Adrenal gland (tissue), 19 donors: ENCODE results near the gene NOTCH3. TPM values are rescaled to one million over a fixed set of nuclear protein-coding genes. Genes with fewer than 3 reads are reported as not detected.

Experiments used
- DNase-seq, 7 donors: peaks; one replicate each; pipeline ENCODE4 v3.0.0-alpha.2; 2019 to 2020
- H3K27ac ChIP-seq, 5 donors: fragments of 200-600 bp; sonication (generic) in 4 of 5; 1 replicate in 3 of 5; 2 replicates in 2 of 5; pipeline versions ENCODE4 v1.5.1 to v1.8.0; 2016 to 2020; ENCODE audit warnings: mild to moderate bottlenecking in 1 of 5
- H3K27me3 ChIP-seq: fragments of 200-600 bp; 2 replicates; pipeline ENCODE4 v1.8.0; 2021
- H3K36me3 ChIP-seq, 2 donors: fragments of 200-600 bp; replicated peaks in 1 of 2; 1 replicate in 1 of 2; 2 replicates in 1 of 2; pipeline versions ENCODE4 v1.5.1 to v1.8.0; 2018 to 2022
- H3K4me1 ChIP-seq, 2 donors: fragments of 200-600 bp; replicated peaks in 1 of 2; 1 replicate in 1 of 2; 2 replicates in 1 of 2; pipeline versions ENCODE4 v1.5.1 to v1.8.0; 2018 to 2021
- H3K4me3 ChIP-seq, 4 donors: fragments of 200-600 bp; sonication (generic) in 3 of 4; one replicate each; pipeline ENCODE4 v1.5.1; 2016 to 2018
- H3K9me3 ChIP-seq, 3 donors: fragments of 200-600 bp; sonication (generic) in 1 of 3; replicated peaks in 1 of 3; 1 replicate in 2 of 3; 2 replicates in 1 of 3; pipeline versions ENCODE4 v1.5.1 to v1.8.0; 2016 to 2021
- POLR2A ChIP-seq, 2 donors: fragments of 450-650 bp; IDR thresholded peaks; one replicate each; pipeline ENCODE4 v1.6.1; 2017; ENCODE audit warnings: antibody characterized with exemption in 2 of 2, mild to moderate bottlenecking in 2 of 2, moderate library complexity in 1 of 2
- WGBS, 4 donors: extraction: QIAGEN DNeasy Blood & Tissue Kit in 2 of 4; methylation state at CpG; one replicate each; pipeline versions ENCODE4 v1.1.5 to v1.1.7; 2013 to 2017; 5-methylcytosine and 5-hydroxymethylcytosine counted together
- intact Hi-C, 2 donors: fragments of 100-400 bp; cut with DNase I; formaldehyde crosslinking; loops; one replicate each; pipeline versions ENCODE4 v1.14.1 to v1.15.0; 2022 to 2023
- long read RNA-seq, 10 donors: library from polyadenylated mRNA in 3 of 10; unstranded in 2 of 10; stranded (forward) in 1 of 10; transcript quantifications; one replicate each; pipeline ENCODE4 v2.0.0 and lab custom pipeline, GENCODE V29; 2021 to 2026
- polyA plus RNA-seq, 3 donors: library from polyadenylated mRNA; stranded (reverse); fragments of 200-250 nt in 2 of 3; fragments of 350-450 nt in 1 of 3; fragmentation: Illumina TruSeq in 1 of 3; extraction: RNeasy Lipid Tissue Mini Kit (QIAGEN cat#74804) in 1 of 3; gene quantifications; one replicate each; pipeline ENCODE4 v1.2.3, GENCODE V29; 2013 to 2014
- total RNA-seq, 9 donors: library from RNA; depleted of rRNA in 4 of 9; stranded (reverse); fragments of >200 nt in 4 of 9; fragments of 120-200 nt in 1 of 9; fragmentation: NEBNext Ultra II Directional in 1 of 9; extraction: Animal tissue kit (Norgen Biotek cat#: 25700) in 1 of 9; gene quantifications; one replicate each; pipeline versions ENCODE4 v1.1.0 to v1.2.4, GENCODE V29; 2013 to 2023
- TF ChIP-seq, protein P1 (sequence below), 6 experiments: fragments of 450-650 bp in 4 of 6; fragments of 200-600 bp in 2 of 6; sonication (generic) in 1 of 6; IDR thresholded peaks; 1 replicate in 5 of 6; 2 replicates in 1 of 6; pipeline versions ENCODE4 v1.5.1 to v1.8.0; 2016 to 2021; ENCODE audit warnings: antibody characterized with exemption in 6 of 6, mild to moderate bottlenecking in 2 of 6, moderate library complexity in 1 of 6
- donor health status: healthy with polysubstance abuse.
- donor health status: Bipolar disorder and iron deficiency.
- donor health status: DM: yes; HTN: yes; CAD: no.
- donor health status: DM: no; HTN: no; CAD: no.
- donor health status: DM: no; HTN: no; CAD: no.
- donor health status: DM: yes; HTN: yes; CAD: no.

Gene NOTCH3
- 10 to 100 TPM in 7 of 9 donors, 1 to 10 TPM in 2; 4.4 to 39.3 (median 16.3) TPM for total RNA-seq
- polyA plus RNA-seq, result 1 to 10 TPM; 3.7 to 8.9 (median 6.2) TPM
- long read RNA-seq, donor 1, result 0 reads
- long read RNA-seq, donor 2, result 0 reads
- long read RNA-seq, donor 3, result 0 reads
- long read RNA-seq, donor 4, result 0 reads
- long read RNA-seq, donor 5, full-length matches to known transcripts, result 2 of 13 reads
- long read RNA-seq, donor 5, partial matches to known transcripts, result 5 of 13 reads
- long read RNA-seq, donor 5, other reads (novel, unspliced or antisense), result 6 of 13 reads
- long read RNA-seq, donor 6, partial matches to known transcripts, result 0 of 2 reads
- long read RNA-seq, donor 6, other reads (novel, unspliced or antisense), result 2 of 2 reads
- long read RNA-seq, donor 7, result 0 reads
- long read RNA-seq, donor 8, result 0 reads
- long read RNA-seq, donor 9, result 0 reads
- long read RNA-seq, donor 10, result 0 reads

DNA sequence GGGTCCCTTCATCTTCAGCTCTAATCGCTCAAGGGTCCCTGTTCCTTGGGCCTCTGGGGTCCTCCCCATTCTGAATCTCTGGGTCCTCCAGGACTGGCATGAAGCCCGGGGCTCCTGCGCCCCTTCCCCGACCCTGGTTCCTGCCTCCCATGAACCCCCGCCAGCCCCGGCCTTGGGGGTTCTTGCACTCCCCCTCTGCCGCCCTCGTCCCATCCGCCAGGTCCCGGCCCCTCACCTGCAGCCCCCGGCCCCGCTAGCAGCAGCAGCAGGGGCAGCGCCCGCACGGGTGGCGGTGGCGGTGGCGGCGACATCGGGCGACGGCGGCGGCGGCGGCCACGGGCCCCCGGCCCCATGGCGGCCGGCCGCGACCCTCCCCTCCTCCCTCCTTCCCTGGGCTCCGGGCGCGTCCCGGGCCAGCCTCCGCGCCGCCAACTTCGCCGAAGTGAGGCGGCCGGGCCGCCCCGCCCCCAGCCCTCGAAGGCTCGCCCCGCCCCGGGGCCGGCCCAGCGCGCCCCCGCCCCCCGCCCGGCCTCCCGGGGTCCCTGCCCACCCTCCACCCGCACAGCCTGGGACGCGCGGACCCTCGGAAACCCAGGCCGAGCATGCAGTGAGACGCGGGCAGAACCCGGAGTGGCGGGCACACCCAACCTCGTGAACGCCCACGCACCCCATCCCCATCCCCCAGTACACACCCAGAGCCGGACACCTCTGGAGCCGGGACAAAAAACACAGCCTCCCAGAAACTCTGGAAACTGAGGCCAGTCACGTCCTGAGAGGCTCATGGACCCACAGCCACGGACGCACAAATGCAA, at the start of gene NOTCH3:
TSS of gene NOTCH3 (minus strand) at position 443 of the 812 bp plus-strand sequence. CDS start at position 353, 90 bp downstream.
- TF ChIP-seq, protein P1, sequence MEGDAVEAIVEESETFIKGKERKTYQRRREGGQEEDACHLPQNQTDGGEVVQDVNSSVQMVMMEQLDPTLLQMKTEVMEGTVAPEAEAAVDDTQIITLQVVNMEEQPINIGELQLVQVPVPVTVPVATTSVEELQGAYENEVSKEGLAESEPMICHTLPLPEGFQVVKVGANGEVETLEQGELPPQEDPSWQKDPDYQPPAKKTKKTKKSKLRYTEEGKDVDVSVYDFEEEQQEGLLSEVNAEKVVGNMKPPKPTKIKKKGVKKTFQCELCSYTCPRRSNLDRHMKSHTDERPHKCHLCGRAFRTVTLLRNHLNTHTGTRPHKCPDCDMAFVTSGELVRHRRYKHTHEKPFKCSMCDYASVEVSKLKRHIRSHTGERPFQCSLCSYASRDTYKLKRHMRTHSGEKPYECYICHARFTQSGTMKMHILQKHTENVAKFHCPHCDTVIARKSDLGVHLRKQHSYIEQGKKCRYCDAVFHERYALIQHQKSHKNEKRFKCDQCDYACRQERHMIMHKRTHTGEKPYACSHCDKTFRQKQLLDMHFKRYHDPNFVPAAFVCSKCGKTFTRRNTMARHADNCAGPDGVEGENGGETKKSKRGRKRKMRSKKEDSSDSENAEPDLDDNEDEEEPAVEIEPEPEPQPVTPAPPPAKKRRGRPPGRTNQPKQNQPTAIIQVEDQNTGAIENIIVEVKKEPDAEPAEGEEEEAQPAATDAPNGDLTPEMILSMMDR (IDR thresholded peaks at IDR 0.05), result no peak
- no peak for TF ChIP-seq POLR2A (IDR thresholded peaks at IDR 0.05)
- intact Hi-C loops, result no loop called here
- no peaks in the 10 kb centered on the region for H3K9me3 ChIP-seq
- WGBS, 4 donors, result 0 to 30% (median 4%) methylated on average over 2 to 68 of the region's 74 CpGs
- peaks cover 4 to 5% of the 10 kb centered on the region in 2 donors for H3K4me1 ChIP-seq
- H3K27ac ChIP-seq, result peak within 1 kb of the TSS in 2 of 5 donors; percentile 21 to 52
- peak within 1 kb of the TSS in 1 of 4 donors; percentile 58 for H3K4me3 ChIP-seq
- DNase-seq, result no peak
- H3K36me3 ChIP-seq, result no peaks in the 10 kb centered on the region
- H3K27me3 ChIP-seq, result peaks cover 31% of the 10 kb centered on the region

DNA sequence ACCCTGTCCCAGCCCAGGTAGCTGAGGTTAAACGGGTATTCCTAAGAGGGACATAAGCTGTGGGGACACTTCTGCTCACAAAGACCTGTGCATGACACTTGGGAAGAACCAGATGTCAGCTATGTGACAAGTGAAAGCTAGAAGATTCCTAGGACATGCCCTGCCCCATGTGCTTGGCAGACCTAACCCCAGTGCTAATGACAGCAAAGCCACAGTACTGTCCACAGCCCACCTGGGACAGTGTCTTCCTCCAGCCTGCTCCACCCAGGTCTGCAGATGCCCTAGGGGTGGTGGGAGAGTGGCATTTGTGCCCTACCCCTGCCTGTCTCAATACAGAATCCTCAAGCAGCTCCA, 49.8 kb upstream of the NOTCH3 start:
- H3K9me3 ChIP-seq, result no peaks in the 10 kb centered on the region
- H3K4me1 ChIP-seq, result peaks cover 42 to 64% of the 10 kb centered on the region in 2 donors
- TF ChIP-seq, protein P1 (IDR thresholded peaks at IDR 0.05), result no peak
- no peak for TF ChIP-seq POLR2A (IDR thresholded peaks at IDR 0.05)
- DNase-seq, result no peak
- no peak overlapping the region for H3K4me3 ChIP-seq
- 70 to 83% (median 77%) methylated on average over 1 of the region's 1 CpG for WGBS, 4 donors
- H3K36me3 ChIP-seq, result peaks cover 0 to 64% of the 10 kb centered on the region in 2 donors
- H3K27ac ChIP-seq, result peak overlapping the region in 4 of 5 donors; percentile 69 to 96 (median 86)
- intact Hi-C loops, result loop anchor here in 1 of 2 donors (5.0 kb wide), 1 partner anchor 73 kb away; no protein-coding TSS in a partner anchor
- H3K27me3 ChIP-seq, result no peaks in the 10 kb centered on the region

DNA sequence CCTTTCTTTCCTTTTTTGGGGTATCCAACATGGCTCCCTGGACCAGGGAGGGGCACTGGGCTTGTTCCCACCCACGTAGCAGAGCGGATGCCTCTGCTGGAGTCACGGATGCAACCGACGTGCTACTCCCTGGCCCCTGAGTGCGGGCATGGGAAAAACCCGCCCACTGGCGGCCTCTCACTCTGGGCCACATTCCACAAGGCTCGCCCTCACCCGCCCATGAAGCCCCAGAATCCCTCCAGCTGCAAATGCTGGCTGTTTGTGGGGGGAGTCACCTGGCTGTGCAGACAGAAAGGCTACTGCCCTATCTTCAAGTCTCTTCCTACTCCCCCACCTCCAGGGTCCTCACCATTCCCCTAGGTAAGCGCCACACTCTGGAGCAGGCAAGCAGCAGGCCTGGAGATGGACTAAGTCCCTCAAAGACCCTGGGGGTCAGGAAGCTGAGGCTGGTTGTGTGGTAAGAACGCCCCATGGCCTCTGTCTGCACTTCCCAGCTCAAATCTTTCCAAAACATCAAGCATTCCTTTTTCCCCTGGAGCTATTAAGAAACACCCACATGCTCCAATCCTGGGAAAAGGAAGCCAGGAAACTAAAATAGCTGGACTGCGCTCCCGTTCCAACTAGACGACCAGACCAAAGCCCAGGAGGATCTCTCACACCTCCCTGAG, 49.3 kb upstream of the NOTCH3 start:
- TF ChIP-seq, protein P1 (IDR thresholded peaks at IDR 0.05), result no peak
- TF ChIP-seq POLR2A (IDR thresholded peaks at IDR 0.05), result no peak
- intact Hi-C loops, result loop anchor here in 1 of 2 donors (5.0 kb wide), 1 partner anchor 73 kb away; no protein-coding TSS in a partner anchor
- H3K4me3 ChIP-seq, result no peak overlapping the region
- peak in 3 of 7 donors; percentile 46 to 67 (median 51) for DNase-seq
- no peaks in the 10 kb centered on the region for H3K27me3 ChIP-seq
- H3K36me3 ChIP-seq, result peaks cover 0 to 64% of the 10 kb centered on the region in 2 donors
- H3K9me3 ChIP-seq, result no peaks in the 10 kb centered on the region
- 67 to 85% (median 75%) methylated on average over 15 of the region's 15 CpGs for WGBS, 4 donors
- peaks cover 42 to 64% of the 10 kb centered on the region in 2 donors for H3K4me1 ChIP-seq
- peak overlapping the region in 4 of 5 donors; percentile 69 to 96 (median 86) for H3K27ac ChIP-seq
